Left cardiac atrium (tissue), 4 donors: ENCODE data around the gene SV2C. TPM values are rescaled to one million over a fixed set of nuclear protein-coding genes. Genes with fewer than 3 reads are reported as not detected.
"Not testable (repeated sequence)": the region's sequence is repeated elsewhere in the genome, so short reads cannot be mapped to it uniquely, and the experiment has no call there.

Source experiments
- ATAC-seq, 2 donors: fragments of 200-7000 bp; cut with Tn5 transposase; one replicate each; pipeline ENCODE4 v1.9.1; 2020; ENCODE audit warnings: mild to moderate bottlenecking in 2 of 2, moderate library complexity in 2 of 2
- DNase-seq: peaks from one replicate; pipeline ENCODE4 v3.0.0-alpha.2; 2020
- intact Hi-C, 2 donors: fragments of 100-400 bp; cut with DNase I; formaldehyde crosslinking; loops; one replicate each; pipeline versions ENCODE4 v1.14.1 to v1.15.1; 2022 to 2023
- total RNA-seq, 2 donors: library from RNA; stranded (reverse); fragmentation: NEBNext Ultra II Directional; extraction: Animal tissue kit (Norgen Biotek cat#: 25700); gene quantifications; one replicate each; pipeline ENCODE4 v1.2.1, GENCODE V29; 2021
- donor health status: DM: no; HTN: yes; CAD: no.
- donor health status: DM: no; HTN: yes; CAD: no; lungs with severe emphysema.
- donor health status: DM: yes; HTN: yes; CAD: no.
- donor health status: Dilated cardiomyopathy.

SV2C gene
- total RNA-seq, 2 donors from 2014 or later: 0.06 TPM; not detected in 1

- no peak for ATAC-seq
- intact Hi-C loops: no loop called here
- no peak for DNase-seq
Measured at GRCh38 chr5:76356887-76357286, 273.7 kb downstream of the SV2C start.

- intact Hi-C loops: no loop called here
- no peak for DNase-seq
- ATAC-seq: no peak
Measured at GRCh38 chr5:76363352-76364225, 280.4 kb downstream of the SV2C start.

GRCh38 chr5:76364226-76364589 lies 281.0 kb downstream of the SV2C start:
- intact Hi-C loops: no loop called here
- no peak for ATAC-seq
- DNase-seq: no peak

GRCh38 chr5:76365561-76365960 lies 282.4 kb downstream of the SV2C start:
- no peak for DNase-seq
- intact Hi-C loops: no loop called here

GRCh38 chr5:76366596-76366995 lies 283.4 kb downstream of the SV2C start:
- intact Hi-C loops: no loop called here
- ATAC-seq: no peak
- no peak for DNase-seq

More at GRCh38 chr5:76365561-76365960, 282.4 kb downstream of the SV2C start:
- no peak for ATAC-seq

- DNase-seq (no peak), ATAC-seq (no peak)
- intact Hi-C loops: no loop called here
Measured at GRCh38 chr5:76367623-76368371, 284.6 kb downstream of the SV2C start.

- ATAC-seq: no peak
- no peak for DNase-seq
- intact Hi-C loops: no loop called here
Measured at GRCh38 chr5:76368941-76369340, 285.8 kb downstream of the SV2C start.

GRCh38 chr5:76369668-76370067 lies 286.5 kb downstream of the SV2C start:
- intact Hi-C loops: not testable (repeated sequence)

GRCh38 chr5:76371960-76372322 lies 288.8 kb downstream of the SV2C start:
- ATAC-seq: no peak
- no peak for DNase-seq
- intact Hi-C loops: no loop called here

More at GRCh38 chr5:76369668-76370067, 286.5 kb downstream of the SV2C start:
- not testable (repeated sequence) for DNase-seq, ATAC-seq

- peak in 1 of 2 donors; percentile 81 for ATAC-seq
- intact Hi-C loops: no loop called here
Measured at GRCh38 chr5:76372323-76373054, 289.3 kb downstream of the SV2C start.

GRCh38 chr5:76376148-76376865 lies 293.1 kb downstream of the SV2C start:
- ATAC-seq: no peak
- no peak for DNase-seq
- intact Hi-C loops: no loop called here

More at GRCh38 chr5:76372323-76373054, 289.3 kb downstream of the SV2C start:
- DNase-seq: no peak

GRCh38 chr5:76376866-76377230 lies 293.7 kb downstream of the SV2C start:
- intact Hi-C loops: no loop called here
- ATAC-seq (no peak), DNase-seq (no peak)

- ATAC-seq: no peak
- DNase-seq: no peak
- intact Hi-C loops: no loop called here
Measured at GRCh38 chr5:76378355-76378754, 295.2 kb downstream of the SV2C start.

GRCh38 chr5:76379316-76379715 lies 296.1 kb downstream of the SV2C start:
- ATAC-seq: no peak
- intact Hi-C loops: no loop called here
- no peak for DNase-seq

- DNase-seq: no peak
- no peak for ATAC-seq
Measured at GRCh38 chr5:76379855-76380254, 296.7 kb downstream of the SV2C start.

GRCh38 chr5:76380346-76381066 lies 297.3 kb downstream of the SV2C start:
- ATAC-seq (no peak), DNase-seq (no peak)
- intact Hi-C loops: no loop called here

More at GRCh38 chr5:76379855-76380254, 296.7 kb downstream of the SV2C start:
- intact Hi-C loops: no loop called here

- DNase-seq (no peak), ATAC-seq (no peak)
- intact Hi-C loops: no loop called here
Measured at GRCh38 chr5:76383126-76383832, 300.1 kb downstream of the SV2C start.

GRCh38 chr5:76384189-76384588 lies 301.0 kb downstream of the SV2C start:
- no peak for ATAC-seq

More at GRCh38 chr5:76384189-76384588, 301.0 kb downstream of the SV2C start:
- intact Hi-C loops: no loop called here
- DNase-seq: no peak
